ENCODE measurements around the gene TMEM267.
"Not testable (repeated sequence)": the region's sequence is repeated elsewhere in the genome, so short reads cannot be mapped to it uniquely, and the experiment has no call there.

Gene TMEM267

GRCh38 chr5:43483298-43484105 is at the start of gene TMEM267:
Gene TMEM267, minus strand, starts transcription at chr5:43483865. Its CDS starts 29,896 bp downstream, at chr5:43453969.
- DNase-seq (ENCODE audit: low read depth), result peak; percentile 88

GRCh38 chr5:43530648-43531047 is 47.0 kb upstream of the TMEM267 start:
- DNase-seq (ENCODE audit: low read depth), result no peak

- no peak for DNase-seq (ENCODE audit: low read depth)
Measured at GRCh38 chr5:43523662-43524072, 40.0 kb upstream of the TMEM267 start.

GRCh38 chr5:43520615-43521014 is 37.0 kb upstream of the TMEM267 start:
- DNase-seq (ENCODE audit: low read depth), result no peak

GRCh38 chr5:43515678-43516048 is 32.0 kb upstream of the TMEM267 start:
- no peak for DNase-seq (ENCODE audit: low read depth)

- peak; percentile 94 for DNase-seq (ENCODE audit: low read depth)
Measured at GRCh38 chr5:43514816-43515677, 31.4 kb upstream of the TMEM267 start, which contains the start of gene C5orf34. Gene C5orf34, minus strand, starts transcription at chr5:43515148. Its CDS starts 5,809 bp downstream, at chr5:43509339.

- peak; percentile 60 for DNase-seq (ENCODE audit: low read depth)
Measured at GRCh38 chr5:43514471-43514815, 30.8 kb upstream of the TMEM267 start.

- no peak for DNase-seq (ENCODE audit: low read depth)
Measured at GRCh38 chr5:43514025-43514424, 30.4 kb upstream of the TMEM267 start.

GRCh38 chr5:43511062-43511461 is 27.4 kb upstream of the TMEM267 start:
- not testable (repeated sequence) for DNase-seq (ENCODE audit: low read depth)

GRCh38 chr5:43498581-43498980 is 14.9 kb upstream of the TMEM267 start:
- no peak for DNase-seq (ENCODE audit: low read depth)

GRCh38 chr5:43497311-43498104 is 13.8 kb upstream of the TMEM267 start:
- no peak for DNase-seq (ENCODE audit: low read depth)

- DNase-seq (ENCODE audit: low read depth), result no peak
Measured at GRCh38 chr5:43491326-43491725, 7.7 kb upstream of the TMEM267 start.

GRCh38 chr5:43486353-43486752 is 2.7 kb upstream of the TMEM267 start:
- DNase-seq (ENCODE audit: low read depth), result no peak

- no peak for DNase-seq (ENCODE audit: low read depth)
Measured at GRCh38 chr5:43485406-43485805, 1.7 kb upstream of the TMEM267 start.

- DNase-seq (ENCODE audit: low read depth), result peak; percentile 60
Measured at GRCh38 chr5:43484106-43484849, 613 bp upstream of the TMEM267 start.

- DNase-seq (ENCODE audit: low read depth), result peak; percentile 24
Measured at GRCh38 chr5:43482490-43483297, 971 bp downstream of the TMEM267 start.

GRCh38 chr5:43469671-43470391 is 13.8 kb downstream of the TMEM267 start:
- no peak for DNase-seq (ENCODE audit: low read depth)

GRCh38 chr5:43467100-43467499 is 16.6 kb downstream of the TMEM267 start:
- no peak for DNase-seq (ENCODE audit: low read depth)

- not testable (repeated sequence) for DNase-seq (ENCODE audit: low read depth)
Measured at GRCh38 chr5:43465455-43465854, 18.2 kb downstream of the TMEM267 start.

GRCh38 chr5:43461066-43461465 is 22.6 kb downstream of the TMEM267 start:
- DNase-seq (ENCODE audit: low read depth), result no peak

Data from stromal cell of bone marrow (primary cell).